HG02588 (cell line): ENCODE data around the gene NPPA.
A peak's percentile ranks its signal among the peaks of the same experiment; 100 is the strongest.
"Not testable (repeated sequence)": the region's sequence is repeated elsewhere in the genome, so short reads cannot be mapped to it uniquely, and the experiment has no call there.

Experiments
- ATAC-seq: cut with Tn5 transposase; IDR thresholded peaks from one replicate; pipeline ENCODE4 v1.9.1; 2021; ENCODE audit warnings: mild to moderate bottlenecking, moderate library complexity; ENCODE audit not compliant: unreplicated experiment

NPPA gene

GRCh38 chr1:11817192-11817591, 30.4 kb downstream of the NPPA start:
- no peak for ATAC-seq

DNA sequence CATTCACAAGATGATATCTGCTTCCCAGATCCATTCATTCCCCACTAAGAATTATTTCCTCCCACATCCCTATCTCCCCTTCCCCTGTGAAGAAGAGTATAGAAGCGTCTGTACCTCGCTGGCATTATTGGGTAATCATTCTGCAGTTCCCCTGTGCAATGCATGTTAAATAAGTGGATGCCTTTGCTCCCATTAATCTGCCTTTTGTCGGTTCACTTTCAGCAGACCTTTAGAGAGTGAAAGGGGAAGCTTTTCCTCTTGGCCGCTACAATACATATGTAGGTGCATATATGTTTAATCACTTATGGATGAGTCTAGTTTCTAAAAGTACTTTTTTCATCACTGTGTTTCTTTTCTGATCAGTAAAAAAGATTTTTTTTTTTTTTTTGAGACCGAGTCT, 34.6 kb downstream of the NPPA start:
- ATAC-seq: no peak

GRCh38 chr1:11807133-11807532, 40.5 kb downstream of the NPPA start:
- ATAC-seq: no peak

- peak; percentile 44 for ATAC-seq
Measured at GRCh38 chr1:11806307-11806936, 41.2 kb downstream of the NPPA start.

- ATAC-seq: peak; percentile 76
Measured at GRCh38 chr1:11805422-11806306, 41.9 kb downstream of the NPPA start, which contains the start of the genes CLCN6 and MTHFR. CLCN6 (plus strand) TSS chr1:11806191; CDS start chr1:11806263, 72 bp downstream. MTHFR (minus strand) TSS chr1:11805964; CDS start chr1:11803116, 2,848 bp downstream.

- no peak for ATAC-seq
Measured at GRCh38 chr1:11804666-11805421, 42.7 kb downstream of the NPPA start.

DNA sequence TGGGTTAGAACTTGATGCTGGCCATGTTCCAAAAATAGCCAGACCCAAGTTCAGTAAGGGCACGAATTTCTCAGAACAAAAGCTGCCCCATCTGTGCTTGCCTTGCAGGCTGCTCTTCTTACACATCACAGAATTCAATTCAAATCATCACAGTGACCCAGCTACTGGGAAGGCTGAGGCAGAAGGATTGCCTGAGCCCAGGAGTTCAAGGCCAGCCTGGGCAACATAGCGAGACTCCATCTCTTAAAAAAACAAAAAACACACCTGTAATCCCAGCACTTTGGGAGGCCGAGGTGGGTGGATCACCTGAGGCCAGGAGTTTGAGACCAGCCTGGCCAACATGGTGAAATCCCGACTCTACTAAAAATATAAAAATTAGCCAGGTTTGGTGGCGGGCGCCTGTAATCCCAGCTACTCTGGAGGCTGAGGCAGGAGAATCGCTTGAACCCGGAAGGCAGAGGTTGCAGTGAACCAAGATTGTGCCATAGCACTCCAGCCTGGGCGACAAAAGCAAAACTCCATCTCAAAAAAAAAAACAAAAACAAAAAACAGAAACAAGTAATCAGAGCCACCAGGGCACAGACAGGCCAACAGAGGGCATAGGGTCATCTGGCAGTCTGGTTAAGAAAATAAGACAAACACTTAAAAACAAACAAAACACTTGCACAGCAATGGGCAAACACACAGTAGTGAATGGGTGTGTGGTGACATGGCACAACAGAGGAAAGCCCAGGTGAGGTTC, 43.5 kb downstream of the NPPA start:
- not testable (repeated sequence) for ATAC-seq

GRCh38 chr1:11802973-11803885, 44.4 kb downstream of the NPPA start:
- no peak for ATAC-seq

DNA sequence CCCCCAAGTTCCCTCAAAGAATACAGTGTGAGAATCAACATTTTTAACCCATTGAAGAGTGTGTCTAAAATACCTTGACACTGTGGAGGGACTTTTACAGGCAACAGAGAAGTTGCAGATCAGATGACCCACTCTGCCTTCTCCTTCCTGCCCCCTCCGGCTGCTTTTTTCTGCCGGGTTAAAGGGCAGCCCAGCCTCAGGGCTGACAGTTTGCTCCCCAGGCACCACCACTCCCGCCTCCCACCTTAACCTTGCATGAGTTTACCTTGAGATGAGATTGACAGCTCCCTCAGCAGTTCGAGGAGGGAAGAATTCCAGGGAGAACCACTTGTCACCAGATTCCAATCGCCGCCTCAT, 45.0 kb downstream of the NPPA start:
- ATAC-seq: no peak

DNA sequence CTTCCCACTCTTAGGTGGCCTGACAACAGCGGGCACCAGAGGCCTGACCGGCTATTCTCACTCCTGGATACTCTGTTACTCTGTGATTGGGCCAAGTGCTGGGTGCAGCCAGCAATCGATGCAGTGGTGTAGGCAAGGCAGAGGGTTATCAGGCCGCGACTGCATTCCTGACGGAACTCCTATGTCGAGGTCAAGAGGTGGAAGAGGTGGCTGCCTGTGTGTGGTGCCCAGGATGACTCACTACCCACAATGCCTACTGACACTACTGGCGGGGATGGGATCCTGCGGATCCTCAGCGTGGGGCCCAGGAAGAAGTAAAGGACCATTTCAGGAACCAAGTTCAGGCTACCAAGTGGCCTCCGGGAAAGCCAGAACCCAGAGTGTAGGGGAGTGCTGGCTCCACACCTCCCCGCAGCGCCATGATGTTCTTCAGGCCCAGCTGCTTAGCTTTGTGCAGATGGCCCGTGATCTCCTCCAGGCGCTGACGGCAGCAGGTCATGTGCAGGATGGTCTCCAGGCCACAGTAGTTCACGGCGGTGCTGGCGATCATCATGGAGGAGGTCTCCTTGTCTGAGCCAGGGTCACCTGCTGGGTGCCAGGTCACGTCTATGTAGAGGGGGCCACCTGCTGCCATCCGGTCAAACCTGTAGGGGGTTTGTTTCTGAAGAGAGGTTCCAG, 46.7 kb downstream of the NPPA start:
- ATAC-seq: no peak

DNA sequence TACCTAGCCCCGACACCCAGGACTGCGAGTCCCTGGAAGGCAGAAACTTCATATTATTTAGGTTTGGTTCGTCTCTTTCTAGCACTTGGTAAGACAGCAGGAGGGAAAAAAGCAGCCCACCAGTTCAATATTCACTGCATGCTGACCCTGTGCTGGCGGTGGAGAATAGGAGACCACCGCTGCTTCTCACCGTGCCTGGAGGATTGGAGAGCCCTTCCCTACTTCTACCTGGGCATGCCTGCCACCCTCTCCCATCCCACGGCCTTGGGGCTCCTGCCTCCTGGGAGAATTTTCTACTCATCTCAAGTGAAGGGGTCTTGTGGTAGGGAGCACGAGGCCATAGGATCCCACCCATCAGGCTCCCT, 47.2 kb downstream of the NPPA start:
- ATAC-seq: no peak

- ATAC-seq: no peak
Measured at GRCh38 chr1:11799896-11800295, 47.7 kb downstream of the NPPA start.

DNA sequence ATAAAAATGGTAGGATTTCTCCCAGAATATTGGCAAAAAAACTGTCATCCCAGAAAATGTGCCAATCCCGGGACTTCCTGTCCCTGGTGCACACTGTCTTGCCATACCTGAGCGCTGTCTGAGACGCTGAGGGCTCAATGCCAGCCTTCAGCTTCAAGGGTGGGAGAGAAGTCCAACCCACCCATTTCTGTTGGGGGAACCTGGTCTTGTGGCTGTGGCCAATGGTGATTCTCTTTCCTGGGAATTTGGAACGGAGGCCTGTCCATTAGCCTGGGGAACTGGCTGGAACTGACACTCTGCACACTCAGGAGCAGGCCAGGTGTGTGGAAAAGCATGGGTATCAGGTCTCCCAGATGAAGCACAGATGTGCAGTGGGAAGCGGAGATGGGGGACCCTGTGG, 48.5 kb downstream of the NPPA start:
- ATAC-seq: no peak

DNA sequence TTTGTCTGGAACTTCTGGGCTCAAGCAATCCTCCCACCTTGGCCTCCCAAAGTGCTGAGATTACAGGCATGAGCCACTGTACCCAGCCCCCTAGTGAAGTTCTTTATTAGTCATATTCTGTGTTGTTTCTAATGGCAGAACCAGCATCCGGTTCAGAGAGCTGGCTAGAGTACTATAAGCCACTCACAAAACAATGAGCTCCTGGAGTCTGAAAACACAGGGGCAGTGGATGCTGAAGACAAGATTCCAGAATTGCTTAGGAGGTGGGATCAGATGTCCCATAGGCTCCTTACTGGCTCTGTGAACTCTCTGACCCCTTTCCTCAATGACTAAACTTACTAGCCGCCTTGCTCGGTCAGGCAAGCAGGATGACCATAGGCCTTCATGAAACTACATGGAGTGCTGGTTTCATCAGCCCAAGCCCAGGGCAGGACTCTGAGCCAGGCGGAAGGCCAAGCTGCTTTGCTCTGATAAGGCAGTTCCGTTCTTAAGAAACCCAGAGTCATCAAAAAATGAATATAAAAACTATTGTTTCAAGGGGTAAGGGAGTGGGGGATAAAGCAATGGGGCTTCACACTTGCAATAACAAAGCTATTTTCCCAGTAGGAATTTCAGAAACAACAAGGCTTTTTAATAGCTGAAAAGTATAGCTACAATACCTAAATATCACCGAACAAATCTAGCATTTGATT, 49.9 kb downstream of the NPPA start:
- no peak for ATAC-seq

GRCh38 chr1:11796036-11796828, 51.4 kb downstream of the NPPA start:
- no peak for ATAC-seq
